Fibroblast of the conjunctiva (primary cell): Measurements from ENCODE around the gene EBP.
"Not testable (repeated sequence)": the region's sequence is repeated elsewhere in the genome, so short reads cannot be mapped to it uniquely, and the experiment has no call there.

ENCODE experiments used
- DNase-seq: peaks from one replicate; pipeline ENCODE4 v3.0.0-alpha.2; 2010; ENCODE audit warnings: low read depth

Gene EBP

DNA sequence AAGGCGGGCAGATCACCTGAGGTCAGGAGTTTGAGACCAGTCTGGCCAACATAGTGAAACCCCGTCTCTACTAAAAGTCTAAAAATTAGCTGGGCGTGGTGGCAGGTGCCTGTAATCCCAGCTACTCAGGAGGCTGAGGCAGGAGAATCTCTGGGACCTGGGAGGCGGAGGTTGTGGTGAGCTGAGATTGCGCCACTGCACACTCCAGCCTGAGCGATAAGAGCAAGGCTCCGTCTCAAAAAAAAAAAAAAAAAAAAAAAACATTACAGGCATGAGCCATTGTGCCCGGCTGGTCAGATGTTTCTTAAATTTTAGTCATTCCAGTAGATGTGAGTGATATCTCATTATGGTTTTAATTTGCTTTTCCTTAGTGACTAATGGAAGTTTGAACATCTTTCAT, 4.2 kb downstream of the EBP start:
- not testable (repeated sequence) for DNase-seq

DNA sequence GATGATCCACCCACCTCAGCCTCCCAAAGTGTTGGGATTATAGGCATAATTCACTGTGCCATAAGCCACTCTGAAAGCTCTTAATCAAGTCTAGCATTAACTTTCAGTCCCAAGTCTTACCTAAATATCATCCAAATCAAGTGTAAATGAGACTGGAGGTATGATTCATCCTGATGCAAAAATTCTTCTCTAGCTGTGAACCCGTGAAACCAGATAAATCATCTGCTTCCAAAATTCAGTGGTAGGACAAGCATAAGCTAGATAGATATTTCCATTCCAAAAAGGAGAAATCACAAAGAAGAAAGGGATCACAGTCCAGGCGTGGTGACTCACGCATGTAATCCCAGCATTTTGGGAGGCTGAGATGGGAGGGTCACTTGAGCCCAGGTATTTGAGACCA, 9.1 kb downstream of the EBP start:
- DNase-seq, result no peak

DNA sequence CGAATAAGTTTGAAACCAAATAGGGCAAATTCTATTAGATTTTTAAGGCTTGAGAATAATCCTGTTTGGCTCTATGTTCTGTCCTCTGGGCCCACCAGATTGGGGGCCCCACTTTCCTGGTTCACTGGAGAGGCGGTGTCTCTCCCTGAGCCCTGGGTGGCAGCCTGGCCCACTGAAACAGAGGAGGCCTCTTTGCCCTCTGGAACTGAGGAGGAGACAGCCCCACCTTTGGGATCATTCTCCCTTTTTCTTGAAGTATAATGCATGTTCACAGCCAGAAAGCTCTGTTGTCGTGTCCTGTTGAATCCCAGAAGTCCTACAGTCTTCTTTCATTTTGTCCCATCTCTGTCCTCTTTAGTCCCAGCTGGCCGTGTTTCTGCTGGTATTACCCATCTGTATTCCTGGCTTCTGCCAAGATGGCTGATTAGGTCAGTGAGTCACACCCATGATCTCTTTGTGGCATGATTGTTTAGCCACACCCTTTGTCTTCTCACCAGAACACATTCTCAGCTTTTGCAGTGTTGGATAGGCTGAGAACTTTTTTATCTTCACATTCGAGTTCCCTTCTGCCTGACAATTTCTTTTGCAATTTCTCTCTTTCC, 9.9 kb downstream of the EBP start:
- DNase-seq, result peak; percentile 47

DNA sequence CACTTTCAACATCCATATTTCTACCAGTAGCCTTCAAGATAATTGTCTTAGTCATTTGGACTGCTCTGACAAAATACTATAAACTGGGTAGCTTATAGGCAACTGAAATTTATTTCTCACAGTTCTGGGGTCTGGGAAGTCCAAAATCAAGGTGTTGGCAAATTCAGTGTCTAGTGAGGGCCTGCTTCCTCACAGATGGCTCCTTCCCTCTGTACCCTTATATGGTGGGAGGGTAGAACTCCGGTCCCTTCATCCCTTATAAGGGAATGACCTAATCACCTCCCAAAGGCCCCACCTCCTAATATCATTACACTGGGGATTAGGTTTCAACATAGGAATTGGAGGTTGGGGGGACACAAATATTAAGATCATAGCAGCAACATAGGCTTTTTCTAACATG, 10.6 kb downstream of the EBP start:
- no peak for DNase-seq

DNA sequence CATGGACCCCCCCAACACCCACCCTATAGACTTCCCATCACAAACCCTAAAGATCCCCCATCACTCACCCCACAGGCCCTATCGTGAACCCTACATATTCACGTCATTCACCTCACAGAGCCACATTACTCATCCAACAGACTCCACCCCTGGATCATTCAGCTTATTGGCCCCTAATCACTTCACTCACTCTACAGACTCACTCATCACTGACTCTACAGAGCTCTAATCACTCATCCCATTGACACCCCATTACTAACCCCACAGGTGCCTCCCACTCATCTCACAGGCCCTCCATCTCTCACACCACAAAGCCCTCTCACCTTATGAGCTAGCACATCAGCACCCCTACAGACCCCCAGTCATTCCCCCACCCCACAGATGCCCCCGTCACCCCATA, 11.6 kb downstream of the EBP start:
- no peak for DNase-seq

DNA sequence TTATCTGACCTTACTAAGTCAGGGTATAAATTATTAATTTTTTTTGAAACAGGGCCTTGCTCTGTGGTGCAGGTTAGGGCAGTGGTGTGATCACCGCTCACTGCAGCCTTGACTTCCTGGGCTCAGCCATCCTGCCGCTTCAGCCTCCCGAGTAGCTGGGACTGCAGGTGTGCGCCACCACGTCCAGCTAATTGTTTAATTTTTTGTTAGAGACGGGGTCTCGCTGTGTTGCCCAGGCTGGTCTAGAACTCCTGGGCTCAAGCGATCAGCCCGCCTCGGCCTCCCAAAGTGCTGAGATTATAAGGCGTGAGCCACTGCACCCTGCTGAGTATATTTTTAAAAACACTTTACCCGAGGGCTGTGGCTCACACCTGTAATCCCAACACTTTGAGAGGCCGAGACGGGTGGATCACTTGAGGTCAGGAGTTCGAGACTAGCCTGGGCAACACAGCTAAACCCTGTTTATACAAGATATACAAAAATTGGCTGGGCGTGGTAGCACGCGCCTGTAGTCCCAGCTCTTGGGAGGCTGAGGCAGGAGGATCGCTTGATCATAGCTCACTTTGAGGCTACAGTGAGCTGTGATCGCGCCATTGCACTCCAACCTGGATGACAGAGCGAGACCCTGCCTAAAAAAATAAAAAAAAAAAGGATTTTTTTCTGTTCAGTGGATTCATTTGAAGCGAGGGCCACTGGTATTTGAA, 17.2 kb downstream of the EBP start:
- no peak for DNase-seq

DNA sequence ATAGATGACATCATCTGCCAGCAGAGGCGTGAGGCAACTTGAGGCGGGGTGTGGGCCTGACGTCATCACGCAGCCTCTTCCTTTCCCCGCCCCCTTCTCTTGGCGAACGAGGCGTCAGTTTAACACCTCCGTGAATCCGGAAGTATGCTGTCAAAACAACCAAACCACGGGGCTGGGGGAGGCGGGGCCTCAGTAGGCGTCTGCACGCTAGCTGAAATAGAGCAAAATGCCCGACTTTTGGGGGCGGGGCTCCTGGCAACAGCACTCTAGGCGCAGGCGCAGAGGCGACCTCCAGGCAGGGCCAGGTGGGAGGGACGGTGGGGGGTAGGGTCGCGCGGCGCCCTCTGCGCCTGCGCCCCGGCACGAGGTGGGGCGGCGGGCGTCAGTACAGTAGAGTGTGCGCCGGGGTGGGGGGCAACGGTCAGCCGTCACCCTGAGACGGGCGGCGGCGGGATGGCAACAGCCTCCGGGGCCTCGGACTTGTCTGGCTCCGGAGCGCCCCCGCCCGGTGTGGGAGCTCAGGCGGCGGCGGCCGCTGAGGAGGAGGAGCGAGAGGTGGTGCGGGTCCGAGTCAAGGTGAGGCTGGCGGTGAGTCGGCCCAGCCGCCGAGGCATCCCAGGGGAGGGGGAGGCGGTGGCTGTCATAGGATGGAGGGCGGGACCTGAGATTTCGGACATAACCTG, 17.9 kb downstream of the EBP start, which contains the start of gene TBC1D25:
Gene TBC1D25 (plus strand): TSS at position 370 of the 683 bp plus-strand sequence. CDS start 84 bp downstream, at position 454.
- DNase-seq, result peak; percentile 96

DNA sequence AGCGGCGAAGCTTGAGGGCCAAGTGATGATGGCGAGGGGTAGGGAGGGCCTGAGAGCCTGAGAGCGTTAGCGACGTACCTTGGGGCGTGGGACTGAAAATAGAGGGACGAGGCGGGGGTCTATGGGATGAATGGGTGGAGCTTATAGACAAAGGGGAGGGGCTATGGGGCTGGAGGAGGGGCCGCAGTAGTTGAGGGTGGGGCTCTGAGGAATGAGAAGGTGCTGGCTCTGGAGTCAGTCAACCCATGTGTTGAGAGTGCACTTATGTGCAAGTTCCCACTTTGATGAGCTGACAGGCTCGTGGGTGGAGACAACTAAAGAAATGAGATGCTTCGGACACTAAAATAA, 18.4 kb downstream of the EBP start:
- DNase-seq, result no peak

DNA sequence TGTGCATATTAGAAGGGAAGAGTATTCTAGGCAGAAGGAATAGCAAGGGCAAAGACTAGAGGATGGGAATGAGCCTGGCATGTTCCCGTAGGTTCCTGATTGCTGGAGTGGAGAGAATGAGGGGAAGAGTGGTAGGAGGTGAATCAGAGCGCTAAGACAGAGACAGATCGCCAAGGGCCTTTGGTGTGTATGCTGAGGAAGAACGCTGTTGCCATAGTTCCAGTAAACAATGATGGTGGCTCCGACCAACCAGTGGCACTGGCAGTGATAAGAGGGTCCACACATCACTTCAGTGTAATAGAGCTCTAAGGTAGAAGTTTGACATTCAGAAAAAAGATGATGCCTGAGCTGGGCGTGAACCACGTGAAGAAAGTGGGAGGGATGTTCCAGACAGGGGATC, 18.9 kb downstream of the EBP start:
- no peak for DNase-seq

DNA sequence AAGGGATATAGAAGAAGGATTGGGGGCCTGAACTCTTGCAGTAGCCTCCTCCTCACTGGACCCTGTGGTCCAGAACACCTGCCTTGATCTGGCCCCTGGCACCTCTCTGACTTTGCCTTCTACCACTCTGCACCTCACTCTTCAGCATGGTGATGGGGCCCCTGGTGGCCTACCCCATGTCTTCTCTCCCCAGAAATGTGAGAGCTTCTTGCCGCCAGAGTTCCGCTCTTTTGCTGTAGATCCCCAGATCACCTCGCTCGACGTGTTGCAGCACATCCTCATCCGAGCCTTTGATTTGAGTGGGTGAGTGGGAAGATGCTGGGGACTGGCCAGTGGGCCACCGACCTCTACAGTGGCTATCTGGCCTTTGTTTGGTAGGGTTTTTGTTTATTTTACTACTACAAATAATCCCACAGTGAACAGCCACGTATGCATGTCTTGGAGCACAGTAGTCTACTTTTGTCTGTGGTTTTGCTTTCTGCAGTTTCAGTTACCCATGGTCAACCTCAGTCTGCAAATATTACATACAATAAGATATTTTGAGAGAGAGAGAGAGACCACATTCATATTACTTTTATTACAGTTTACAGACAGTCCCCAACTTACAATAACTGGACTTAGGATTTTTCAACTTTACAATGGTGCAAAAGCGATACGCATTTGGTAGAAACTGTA, 19.7 kb downstream of the EBP start:
- DNase-seq, result no peak

DNA sequence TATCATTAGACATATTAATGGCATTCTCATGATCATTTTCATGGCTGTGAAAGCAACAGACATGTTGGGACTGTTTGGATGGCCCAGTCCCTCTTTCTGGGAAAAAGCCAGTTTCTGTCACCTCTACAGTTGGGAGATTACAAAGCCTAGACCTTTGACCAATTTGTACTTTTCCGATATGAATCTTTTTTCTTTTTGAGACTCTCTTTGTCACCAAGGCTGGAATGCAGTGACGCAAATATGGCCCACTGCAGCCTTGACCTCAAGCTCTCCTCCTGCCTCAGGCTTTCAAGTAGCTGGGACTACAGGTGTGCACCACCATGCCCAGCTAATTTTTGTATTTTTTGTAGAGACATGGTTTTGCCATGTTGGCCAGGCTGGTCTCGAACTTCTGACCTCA, 27.3 kb downstream of the EBP start:
- DNase-seq, result no peak

DNA sequence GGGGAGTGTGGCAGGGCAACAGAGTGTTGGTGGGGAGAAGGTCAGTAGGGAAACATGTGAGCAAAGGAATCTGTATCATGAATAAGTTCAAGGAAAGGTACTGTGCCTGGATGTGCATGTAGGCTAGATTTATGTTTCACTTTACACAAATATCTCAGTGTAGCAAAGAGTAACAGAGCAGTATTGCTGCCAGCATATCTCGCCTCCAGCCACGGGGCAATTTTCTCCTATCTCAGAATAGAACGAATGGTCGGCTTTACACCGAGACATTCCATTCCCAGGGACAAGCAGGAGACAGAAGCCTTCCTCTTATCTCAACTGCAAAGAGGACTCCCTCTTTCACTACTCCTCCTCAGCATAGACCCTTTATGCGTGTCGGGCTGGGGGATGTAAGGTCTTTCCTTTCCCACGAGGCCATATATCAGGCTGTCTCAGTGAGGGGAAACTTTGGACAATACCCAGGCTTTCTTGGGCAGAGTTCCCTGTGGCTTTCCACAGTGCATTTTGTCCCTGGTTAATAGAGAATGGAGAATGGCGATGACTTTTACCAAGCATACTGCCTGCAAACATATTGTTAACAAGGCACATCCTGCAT, 34.2 kb downstream of the EBP start:
- DNase-seq, result not testable (repeated sequence)

DNA sequence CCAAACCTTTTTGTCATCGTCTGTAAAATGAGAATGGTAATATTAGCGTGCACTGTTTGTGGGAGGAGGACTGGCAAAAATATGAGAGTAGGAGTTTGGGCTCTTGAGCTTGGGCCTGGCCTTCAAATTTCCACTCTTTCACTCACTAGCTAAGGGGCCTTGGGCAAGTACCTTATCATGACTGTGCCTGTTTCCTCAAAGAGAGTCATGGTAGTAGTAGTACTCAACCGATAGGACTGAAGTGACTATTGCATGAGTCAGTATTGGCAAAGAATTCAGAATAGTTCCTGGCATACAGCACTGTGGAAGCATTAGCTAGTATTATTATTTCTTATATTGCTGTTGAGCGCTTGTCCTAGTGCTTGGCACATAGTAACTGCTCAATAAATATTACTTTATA, 36.7 kb downstream of the EBP start:
- DNase-seq, result peak; percentile 45

DNA sequence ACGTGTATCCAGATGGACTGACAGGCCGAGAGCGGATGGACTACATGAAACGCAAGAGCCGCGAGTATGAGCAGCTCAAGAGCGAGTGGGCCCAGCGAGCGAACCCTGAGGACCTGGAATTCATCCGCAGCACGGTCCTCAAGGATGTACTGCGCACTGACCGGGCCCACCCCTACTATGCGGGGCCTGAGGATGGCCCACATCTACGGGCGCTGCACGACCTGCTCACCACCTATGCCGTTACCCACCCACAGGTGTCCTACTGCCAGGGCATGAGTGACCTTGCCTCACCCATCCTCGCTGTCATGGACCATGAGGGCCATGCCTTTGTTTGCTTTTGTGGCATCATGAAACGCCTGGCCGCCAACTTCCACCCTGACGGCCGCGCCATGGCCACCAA, 38.0 kb downstream of the EBP start:
- DNase-seq, result no peak

DNA sequence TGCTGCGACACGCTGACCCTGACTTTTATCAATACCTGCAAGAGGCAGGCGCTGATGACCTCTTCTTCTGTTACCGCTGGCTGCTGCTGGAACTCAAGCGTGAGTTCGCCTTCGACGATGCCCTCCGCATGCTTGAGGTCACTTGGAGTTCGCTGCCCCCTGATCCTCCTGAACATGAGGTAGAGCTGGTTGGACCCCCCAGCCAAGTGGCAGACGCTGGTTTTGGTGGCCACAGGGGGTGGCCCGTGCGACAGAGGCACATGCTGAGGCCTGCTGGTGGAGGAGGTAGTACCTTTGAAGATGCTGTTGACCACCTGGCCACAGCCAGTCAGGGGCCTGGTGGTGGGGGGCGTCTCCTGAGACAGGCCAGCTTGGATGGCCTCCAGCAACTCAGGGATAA, 38.4 kb downstream of the EBP start:
- DNase-seq, result no peak

DNA sequence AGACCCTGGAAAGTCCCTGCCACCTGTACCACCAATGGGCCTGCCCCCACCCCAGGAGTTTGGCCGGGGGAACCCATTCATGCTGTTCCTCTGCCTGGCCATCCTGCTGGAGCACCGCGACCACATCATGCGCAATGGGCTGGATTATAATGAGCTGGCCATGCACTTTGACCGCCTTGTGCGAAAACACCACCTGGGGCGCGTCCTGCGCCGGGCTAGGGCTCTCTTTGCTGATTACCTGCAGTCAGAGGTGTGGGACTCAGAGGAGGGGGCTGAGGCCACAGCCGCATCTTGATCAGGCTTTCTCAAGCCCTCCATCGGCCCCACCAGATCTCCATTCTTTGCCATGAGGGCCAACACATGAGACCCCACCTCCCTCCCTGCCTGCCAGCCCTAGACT, 39.1 kb downstream of the EBP start:
- no peak for DNase-seq

DNA sequence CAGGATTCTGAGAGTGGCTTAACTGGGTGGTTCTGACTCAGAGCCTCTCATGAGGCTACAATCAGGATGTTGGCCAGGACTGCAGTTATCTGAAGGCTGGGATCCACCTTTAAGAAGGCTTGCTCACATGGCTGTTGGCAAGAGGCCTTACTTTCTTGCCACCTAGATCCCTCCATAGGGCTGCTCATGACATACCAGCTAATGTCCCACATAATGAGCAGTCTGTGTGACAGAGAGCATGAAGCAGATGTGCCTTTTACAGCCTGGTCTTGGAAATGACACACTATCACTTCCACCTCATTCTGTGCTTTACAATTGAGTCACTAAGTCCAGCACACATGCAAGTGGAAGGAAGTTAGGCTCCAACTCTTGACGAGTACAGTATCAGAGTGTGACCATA, 48.4 kb downstream of the EBP start:
- no peak for DNase-seq

DNA sequence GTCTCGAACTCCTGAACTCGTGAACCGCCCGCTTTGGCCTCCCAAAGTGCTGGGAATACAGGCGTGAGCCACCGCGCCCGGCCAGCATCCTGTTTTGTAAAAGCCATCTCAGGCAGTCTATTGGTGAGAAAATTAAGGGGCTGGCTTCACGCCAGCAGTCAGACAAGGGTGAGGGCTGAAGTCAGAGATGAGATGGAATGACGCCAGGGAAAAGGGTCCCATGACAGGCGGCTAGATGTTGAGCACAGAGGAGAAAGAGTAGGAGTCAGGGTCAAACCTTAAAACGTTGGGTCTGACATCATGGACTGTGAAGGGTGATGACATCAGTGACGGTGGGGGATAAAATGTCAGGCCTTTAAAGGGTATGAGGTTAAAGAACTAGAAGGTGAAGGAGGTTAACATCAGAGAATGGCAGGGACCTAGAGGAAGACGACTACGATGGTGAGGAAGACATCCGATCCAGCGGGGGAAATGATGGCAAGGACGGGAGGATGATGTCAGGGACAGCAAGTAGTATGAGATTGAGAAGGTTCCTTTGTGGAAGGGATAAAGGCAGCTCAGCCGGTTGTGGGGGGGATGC, 52.2 kb downstream of the EBP start:
- DNase-seq, result no peak

DNA sequence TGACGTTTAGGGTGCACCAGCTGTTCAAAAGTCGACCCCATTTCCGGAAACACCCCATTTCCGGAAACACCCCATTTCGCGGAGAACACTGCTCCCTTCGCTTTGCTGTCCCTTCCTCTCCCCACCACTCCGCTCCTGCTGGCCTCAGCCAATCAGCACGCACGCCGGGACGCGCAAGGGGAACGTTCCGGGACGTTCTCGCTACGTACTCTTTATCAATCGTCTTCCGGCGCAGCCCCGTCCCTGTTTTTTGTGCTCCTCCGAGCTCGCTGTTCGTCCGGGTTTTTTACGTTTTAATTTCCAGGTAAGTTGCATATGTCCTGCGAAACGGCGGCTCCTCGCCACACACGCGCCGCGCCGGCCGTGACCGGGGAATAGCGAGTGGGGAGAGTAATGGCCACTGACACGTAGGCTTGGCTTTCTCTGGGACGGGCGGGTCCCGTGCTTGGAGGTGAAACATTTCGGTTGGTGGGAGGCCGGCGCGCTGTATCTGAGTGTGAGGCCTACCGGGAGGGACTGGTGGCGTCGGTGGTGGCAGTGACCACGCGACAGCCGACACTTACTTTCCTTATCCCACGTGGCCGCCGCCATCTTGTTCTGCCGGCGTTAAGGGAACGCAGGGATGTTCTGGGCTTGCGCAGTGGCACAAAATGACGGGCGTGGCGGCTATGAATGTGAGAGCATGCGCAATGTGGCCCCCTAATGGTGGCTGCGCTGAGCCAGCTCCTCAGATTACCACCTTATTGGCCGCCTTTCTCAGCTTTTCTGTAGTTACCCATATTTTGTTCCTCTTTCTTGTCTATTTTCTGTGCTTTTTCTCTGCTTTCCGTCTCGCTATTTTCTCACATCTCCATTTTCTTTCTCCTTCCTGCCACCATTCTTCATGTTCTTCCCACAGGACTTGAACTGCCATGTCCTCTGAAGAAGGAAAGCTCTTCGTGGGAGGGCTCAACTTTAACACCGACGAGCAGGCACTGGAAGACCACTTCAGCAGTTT, 53.0 kb downstream of the EBP start, which contains the start of gene RBM3:
Gene RBM3 (plus strand): TSS at position 215 of the 997 bp plus-strand sequence. CDS start 697 bp downstream, at position 912.
- peak; percentile 89 for DNase-seq

DNA sequence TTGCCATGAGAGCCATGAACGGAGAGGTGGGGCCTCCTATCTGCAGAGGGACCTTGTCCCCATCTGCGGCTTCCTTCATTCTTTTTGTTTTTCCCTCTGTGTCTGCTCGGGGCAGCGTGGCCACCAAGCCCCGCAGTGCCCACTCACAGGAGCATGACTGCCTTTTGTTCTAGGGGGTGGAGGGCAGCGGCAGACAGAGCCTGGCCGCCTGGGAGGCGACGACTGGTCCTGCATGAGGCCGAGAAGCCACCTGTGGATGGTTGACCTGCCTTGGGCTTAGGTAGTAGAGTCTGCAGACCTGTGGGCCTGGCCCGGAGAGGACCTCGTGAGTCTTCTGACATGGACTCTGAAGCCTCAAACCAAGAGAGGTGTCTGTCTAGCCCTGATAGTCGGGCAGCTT, 54.0 kb downstream of the EBP start:
- no peak for DNase-seq

DNA sequence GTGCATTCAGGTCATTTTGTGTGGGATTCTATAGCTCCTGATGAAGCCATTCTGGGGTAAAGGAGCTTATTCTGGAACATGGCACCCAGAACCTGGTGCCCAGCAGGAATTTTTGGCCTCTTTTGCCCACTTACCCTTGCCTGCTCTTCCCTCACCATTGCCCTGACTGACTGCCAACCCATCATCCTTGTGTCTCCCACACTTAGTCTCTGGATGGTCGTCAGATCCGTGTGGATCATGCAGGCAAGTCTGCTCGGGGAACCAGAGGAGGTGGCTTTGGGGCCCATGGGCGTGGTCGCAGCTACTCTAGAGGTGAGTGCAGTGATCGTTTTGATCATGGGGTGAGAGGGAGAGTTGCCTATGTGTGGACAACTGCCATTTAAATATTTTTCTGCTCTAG, 54.5 kb downstream of the EBP start:
- DNase-seq, result no peak
